GM12878 (cell line): ENCODE data around the gene NID1. TPM values are rescaled to one million over a fixed set of nuclear protein-coding genes. Genes with fewer than 3 reads are reported as not detected.

ENCODE experiments used
- ATAC-seq: fragments of 200-7000 bp; cut with Tn5 transposase; 3 replicates; pipeline ENCODE4 v1.9.1; 2020; ENCODE audit warnings: mild to moderate bottlenecking, moderate library complexity
- BruUV-seq: library from RNA; stranded (reverse); fragments of 400-500 nt; replicated peaks from 2 replicates; lab custom pipeline; 2021; lab: Mats Ljungman, UMichigan
- CTCF ChIA-PET: fragments of 300-600 bp; sonication (Branson Sonifier 250); formaldehyde crosslinking; extraction: SDS; loops from one replicate; lab custom pipeline; 2021; ENCODE audit warnings: inconsistent platforms; lab: Yijun Ruan, JAX
- POLR2A ChIA-PET: fragments of 350-600 bp; formaldehyde crosslinking; extraction: SDS; loops from one replicate; lab custom pipeline; 2021; ENCODE audit warnings: inconsistent platforms; lab: Charles Lee
- RAD21 ChIA-PET: fragments of 300-600 bp; sonication (Branson Sonifier 250); formaldehyde crosslinking; loops from one replicate; lab custom pipeline; 2023; ENCODE audit warnings: antibody characterized with exemption; ENCODE audit not compliant: unreplicated experiment; lab: Charles Lee
- SMC1A ChIA-PET: fragments of 300-600 bp; sonication (Branson Sonifier 250); formaldehyde crosslinking; loops from one replicate; lab custom pipeline; 2023; ENCODE audit not compliant: unreplicated experiment, uncharacterized antibody; lab: Charles Lee
- DNase-seq: peaks from one replicate; pipeline ENCODE4 v3.0.0-alpha.2; 2011; ENCODE audit warnings: low read depth, low spot score
- FAIRE-seq: peaks from 3 replicates; lab custom pipeline; 2011; peaks lifted over from hg19 to GRCh38; lab: Jason Lieb, UNC
- H2AFZ ChIP-seq: 2 replicates; pipeline ENCODE4 v1.6.0; 2011; ENCODE audit warnings: low read depth, low read length, control low read depth; ENCODE audit not compliant: control insufficient read depth
- H3K27ac ChIP-seq: 2 replicates; pipeline ENCODE4 v1.5.1; 2011; ENCODE audit warnings: control low read depth; ENCODE audit not compliant: control insufficient read depth, insufficient read depth
- H3K27me3 ChIP-seq, 2 experiments: replicated peaks in 1 of 2; 2 replicates each; pipeline versions ENCODE4 v1.6.0 to v1.6.1; 2011; ENCODE audit warnings: low read length in 1 of 2; ENCODE audit not compliant: control insufficient read depth in 2 of 2, insufficient read depth in 2 of 2
- H3K36me3 ChIP-seq, 2 experiments: 2 replicates each; pipeline ENCODE4 v1.5.1; 2011; ENCODE audit warnings: low read length in 1 of 2; ENCODE audit not compliant: control insufficient read depth in 2 of 2, insufficient read depth in 2 of 2
- H3K4me1 ChIP-seq: 2 replicates; pipeline ENCODE4 v1.6.1; 2011; ENCODE audit warnings: mild to moderate bottlenecking, low read length, moderate library complexity, mixed read lengths; ENCODE audit not compliant: control insufficient read depth, insufficient read depth
- H3K4me2 ChIP-seq: 2 replicates; pipeline ENCODE4 v1.6.0; 2011; ENCODE audit warnings: control low read depth; ENCODE audit not compliant: control insufficient read depth, insufficient read depth
- H3K4me3 ChIP-seq: fragments of 200-600 bp; sonication (generic); 2 replicates; pipeline ENCODE4 v1.5.1; 2016
- H3K79me2 ChIP-seq: 2 replicates; pipeline ENCODE4 v1.6.0; 2011; ENCODE audit warnings: low read length; ENCODE audit not compliant: control insufficient read depth, insufficient read depth
- H3K9ac ChIP-seq: 2 replicates; pipeline ENCODE4 v1.8.0; 2011; ENCODE audit warnings: low read length, control low read depth, mixed read lengths; ENCODE audit not compliant: control insufficient read depth, insufficient read depth
- H3K9me3 ChIP-seq: replicated peaks from 3 replicates; pipeline ENCODE4 v1.5.1; 2011; ENCODE audit warnings: mild to moderate bottlenecking, low read length; ENCODE audit not compliant: control insufficient read depth, insufficient read depth
- H4K20me1 ChIP-seq: 2 replicates; pipeline ENCODE4 v1.6.0; 2011; ENCODE audit not compliant: control insufficient read depth, insufficient read depth
- ATF2 ChIP-seq: IDR thresholded peaks from 2 replicates; pipeline ENCODE4 v1.6.1; 2012; ENCODE audit warnings: low read length, inconsistent platforms
- BACH1 ChIP-seq: fragments of 450-650 bp; IDR thresholded peaks from 2 replicates; pipeline ENCODE4 v1.6.1; 2017; ENCODE audit warnings: mild to moderate bottlenecking, borderline replicate concordance
- EGR1 ChIP-seq, 2 experiments: IDR thresholded peaks; 1 replicate in 1 of 2; 2 replicates in 1 of 2; pipeline ENCODE4 v1.6.1; 2011 to 2012; ENCODE audit warnings: low read depth in 2 of 2, low read length in 2 of 2, borderline replicate concordance in 1 of 2, mild to moderate bottlenecking in 1 of 2, moderate library complexity in 1 of 2
- FOXM1 ChIP-seq: IDR thresholded peaks from 2 replicates; pipeline ENCODE4 v1.6.1; 2012; ENCODE audit warnings: low read depth, mild to moderate bottlenecking, inconsistent platforms, low read length, moderate library complexity
- HSF1 ChIP-seq: fragments of 150-350 bp; IDR thresholded peaks from 2 replicates; pipeline ENCODE4 v1.6.1; 2014; ENCODE audit warnings: mild to moderate bottlenecking, low read depth, low read length
- KDM1A ChIP-seq: fragments of 200-600 bp; sonication (generic); IDR thresholded peaks from 2 replicates; pipeline ENCODE4 v1.6.1; 2016; ENCODE audit warnings: borderline replicate concordance
- NFYA ChIP-seq: IDR thresholded peaks from 2 replicates; pipeline ENCODE4 v1.6.1; 2011; ENCODE audit warnings: low read depth, mild to moderate bottlenecking, low read length, improper control_type of control experiment, borderline replicate concordance
- NR2C1 ChIP-seq: fragments of 450-650 bp; IDR thresholded peaks from 2 replicates; pipeline ENCODE4 v1.6.1; 2017; ENCODE audit warnings: antibody characterized with exemption, mild to moderate bottlenecking, moderate library complexity
- PAX8 ChIP-seq: fragments of 450-650 bp; IDR thresholded peaks from 2 replicates; pipeline ENCODE4 v1.6.1; 2017; ENCODE audit warnings: mild to moderate bottlenecking, moderate library complexity
- RAD51 ChIP-seq: fragments of 450-650 bp; IDR thresholded peaks from 2 replicates; pipeline ENCODE4 v1.6.1; 2016; ENCODE audit warnings: moderate library complexity, mild to moderate bottlenecking, inconsistent platforms
- RELB ChIP-seq: fragments of 450-650 bp; IDR thresholded peaks from 2 replicates; pipeline ENCODE4 v1.6.1; 2017; ENCODE audit warnings: low read depth, mild to moderate bottlenecking, moderate library complexity
- SIX5 ChIP-seq: IDR thresholded peaks from 2 replicates; pipeline ENCODE4 v1.6.1; 2011; ENCODE audit warnings: mild to moderate bottlenecking, low read depth, low read length, moderate library complexity; ENCODE audit not compliant: severe bottlenecking
- SMARCA5 ChIP-seq: fragments of 450-650 bp; IDR thresholded peaks from 2 replicates; pipeline ENCODE4 v1.6.1; 2017; ENCODE audit warnings: mild to moderate bottlenecking
- TCF3 ChIP-seq: IDR thresholded peaks from 2 replicates; pipeline ENCODE4 v1.6.1; 2012; ENCODE audit warnings: low read depth, mild to moderate bottlenecking, low read length, borderline replicate concordance; ENCODE audit not compliant: insufficient read depth
- TCF7 ChIP-seq: IDR thresholded peaks from 2 replicates; pipeline ENCODE4 v1.6.1; 2014; ENCODE audit warnings: antibody characterized with exemption, borderline replicate concordance
- ZBED1 ChIP-seq: IDR thresholded peaks from 2 replicates; pipeline ENCODE4 v1.6.1; 2016; ENCODE audit warnings: borderline replicate concordance
- WGBS: methylation state at CpG from one replicate; pipeline ENCODE4 v1.1.6; 2016; ENCODE audit warnings: low lambda C conversion rate; ENCODE audit not compliant: insufficient replicate concordance, insufficient coverage; ENCODE audit errors: missing lambda C conversion rate; 5-methylcytosine and 5-hydroxymethylcytosine counted together
- in situ Hi-C: fragments of 300-500 bp; cut with MboI; formaldehyde crosslinking; loops from 9 replicates; pipeline ENCODE4 v1.14.3; 2018; ENCODE audit warnings: mixed read lengths
- intact Hi-C: fragments of 100-400 bp; cut with micrococcal nuclease; formaldehyde crosslinking; loops from one replicate; pipeline ENCODE4 v1.14.2; 2022; ENCODE audit not compliant: unreplicated experiment
- polyA plus RNA-seq, 11 experiments: library from polyadenylated mRNA; depleted of rRNA in 4 of 11; unstranded in 6 of 11; stranded (reverse) in 5 of 11; fragments of >200 nt; fragmentation: Nextera tagmentation in 4 of 11; fragmentation: Illumina TruSeq in 1 of 11; extraction: Ambion mirVana in 4 of 11; extraction: Trizol in 1 of 11; gene quantifications; 1 replicate in 1 of 11; 2 replicates in 10 of 11; pipeline versions ENCODE4 v1.2.1 to v1.2.3, GENCODE V29; 2011 to 2016; ENCODE audit warnings: inconsistent platforms in 2 of 11, missing spikeins in 2 of 11, low read depth in 1 of 11
- total RNA-seq, 4 experiments: library from RNA; depleted of rRNA in 3 of 4; stranded (reverse); fragments of >200 nt in 3 of 4; fragmentation: Illumina TruSeq in 1 of 4; extraction: Trizol in 1 of 4; gene quantifications; 2 replicates each; pipeline versions ENCODE4 v1.2.1 to v1.2.3, GENCODE V29; 2013 to 2021

Gene NID1
- total and polyA plus RNA-seq, 10 of the 15 experiments (the other 5 are each of a cell fraction or from before 2014, with no cell fraction given): 4.2 to 25.7 (median 11.3) TPM

- ChIA-PET SMC1A (interaction anchor here (1.3 kb wide), 1 partner anchor 385 kb away, joined by 4 read pairs; no protein-coding TSS in a partner anchor), POLR2A (no interaction called here)
- no peak overlapping the region for H2AFZ ChIP-seq
- no peaks in the 10 kb centered on the region for H3K27me3 ChIP-seq
- no peak overlapping the region for H3K27ac ChIP-seq
- no peaks in the 10 kb centered on the region for H3K9me3 ChIP-seq
- H3K4me2 ChIP-seq: no peak overlapping the region
- no peaks in the 10 kb centered on the region for H3K79me2 ChIP-seq
- H3K36me3 ChIP-seq: no peaks in the 10 kb centered on the region
- no peaks in the 10 kb centered on the region for H3K4me1 ChIP-seq
- no peak for FAIRE-seq
- TF ChIP-seq TCF3 (no peak), PAX8 (no peak), SMARCA5 (no peak), SIX5 (no peak), ATF2 (no peak), RAD51 (no peak), NFYA (no peak), HSF1 (no peak), EGR1 (IDR thresholded peaks at IDR 0.05; ENCODE audit: borderline replicate concordance in 1 of 2, low read depth in 2 of 2, low read length in 2 of 2) (no peak), TCF7 (no peak), BACH1 (no peak), NR2C1 (no peak), ZBED1 (no peak), KDM1A (no peak), FOXM1 (no peak), RELB (no peak)
- TF ChIP-seq, all 136 proteins: peak for 0
- no peak overlapping the region for H3K4me3 ChIP-seq
- ChIA-PET RAD21 (interaction anchor here (0.6 kb wide), 1 partner anchor 417 kb away, joined by 5 read pairs; no protein-coding TSS in a partner anchor), CTCF (interaction anchor here (0.6 to 4.7 kb wide), 5 partner anchors 9 to 49 kb away, joined by 3 to 18 read pairs (median 4); no protein-coding TSS in a partner anchor)
- no peak for ATAC-seq
- WGBS: 21% methylated on average over 7 of the region's 7 CpGs
- in situ Hi-C loops: loop anchor here (10.0 to 25.0 kb wide), 4 partner anchors 184 to 1462 kb away; partner anchors contain the start of gene ERO1B
- BruUV-seq: no TSS peak
- no peak for DNase-seq
- no peaks in the 10 kb centered on the region; the same call in 1 of the 2 replicates for H4K20me1 ChIP-seq
- intact Hi-C loops: loop anchor here (1.0 to 10.0 kb wide), 6 partner anchors 102 to 1462 kb away; no protein-coding TSS in a partner anchor
- H3K9ac ChIP-seq: no peak overlapping the region
Observed at GRCh38 chr1:236103059-236103458, 38.2 kb upstream of the NID1 start.
